HL-60/S4 treated with phorbol 12-myristate 13-acetate at 8.2 ng/mL for 4 days and 3 days (cell line): ENCODE results near the gene ALDH5A1.

ENCODE experiments used
- in situ Hi-C: fragments of 300-500 bp; cut with MboI; formaldehyde crosslinking; loops from 2 replicates; pipeline ENCODE4 v1.15.0; 2022; ENCODE audit warnings: low sequenced_read_pairs

ALDH5A1 gene

GRCh38 chr6:24494821-24495795 is at the start of gene ALDH5A1:
Gene ALDH5A1 (plus strand): TSS chr6:24494969. CDS start chr6:24494997, 28 bp downstream.
- in situ Hi-C loops: no loop called here

GRCh38 chr6:24445704-24446103 is 49.1 kb upstream of the ALDH5A1 start:
- in situ Hi-C loops: no loop called here

- in situ Hi-C loops: no loop called here
These were observed 48.1 kb upstream of the ALDH5A1 start for GRCh38 chr6:24446670-24447069.

- in situ Hi-C loops: no loop called here
These were observed 46.4 kb upstream of the ALDH5A1 start for GRCh38 chr6:24448396-24448795.

- in situ Hi-C loops: no loop called here
These were observed 45.8 kb upstream of the ALDH5A1 start for GRCh38 chr6:24448828-24449525.

- in situ Hi-C loops: no loop called here
These were observed 43.0 kb upstream of the ALDH5A1 start for GRCh38 chr6:24451581-24452388.

- in situ Hi-C loops: no loop called here
These were observed 40.8 kb upstream of the ALDH5A1 start for GRCh38 chr6:24453921-24454320.

GRCh38 chr6:24454452-24454851 is 40.3 kb upstream of the ALDH5A1 start:
- in situ Hi-C loops: no loop called here

- in situ Hi-C loops: no loop called here
These were observed 39.7 kb upstream of the ALDH5A1 start for GRCh38 chr6:24455061-24455460.

GRCh38 chr6:24458134-24458533 is 36.6 kb upstream of the ALDH5A1 start:
- in situ Hi-C loops: no loop called here

- in situ Hi-C loops: no loop called here
These were observed 35.8 kb upstream of the ALDH5A1 start for GRCh38 chr6:24458941-24459340.

- in situ Hi-C loops: no loop called here
These were observed 33.8 kb upstream of the ALDH5A1 start for GRCh38 chr6:24460966-24461365.

GRCh38 chr6:24464253-24465038 is 30.3 kb upstream of the ALDH5A1 start:
- in situ Hi-C loops: no loop called here

GRCh38 chr6:24469811-24470210 is 25.0 kb upstream of the ALDH5A1 start:
- in situ Hi-C loops: no loop called here

GRCh38 chr6:24472181-24472580 is 22.6 kb upstream of the ALDH5A1 start:
- in situ Hi-C loops: no loop called here

GRCh38 chr6:24476631-24477030 is 18.1 kb upstream of the ALDH5A1 start:
- in situ Hi-C loops: no loop called here

- in situ Hi-C loops: no loop called here
These were observed 17.7 kb upstream of the ALDH5A1 start for GRCh38 chr6:24477070-24477469.

GRCh38 chr6:24478903-24479302 is 15.9 kb upstream of the ALDH5A1 start:
- in situ Hi-C loops: no loop called here

GRCh38 chr6:24480705-24481104 is 14.1 kb upstream of the ALDH5A1 start:
- in situ Hi-C loops: no loop called here

- in situ Hi-C loops: no loop called here
These were observed 13.3 kb upstream of the ALDH5A1 start for GRCh38 chr6:24481449-24481848.
